ENCODE data around the gene VPREB3.

The VPREB3 gene

DNA sequence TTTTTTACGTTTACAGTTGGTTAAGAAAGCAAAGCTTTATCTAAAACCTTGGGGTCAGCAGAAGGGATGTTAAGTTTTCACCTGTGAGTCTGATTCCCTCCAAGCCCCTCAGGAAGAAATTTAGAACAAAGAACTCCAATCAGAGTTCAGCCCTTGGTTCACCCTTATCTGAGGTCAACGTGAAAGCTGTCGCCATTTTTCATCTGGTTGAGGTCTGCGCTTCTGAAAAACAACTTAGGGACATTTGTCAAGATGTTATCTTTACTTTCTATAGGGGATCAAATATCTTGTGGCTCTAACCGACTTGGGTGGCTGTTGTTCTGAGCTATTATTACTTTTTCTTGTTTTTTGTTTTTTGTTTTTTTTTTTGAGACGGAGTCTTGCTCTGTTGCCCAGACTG is 33.4 kb downstream of the VPREB3 start:
- DNase-seq, result no peak

DNA sequence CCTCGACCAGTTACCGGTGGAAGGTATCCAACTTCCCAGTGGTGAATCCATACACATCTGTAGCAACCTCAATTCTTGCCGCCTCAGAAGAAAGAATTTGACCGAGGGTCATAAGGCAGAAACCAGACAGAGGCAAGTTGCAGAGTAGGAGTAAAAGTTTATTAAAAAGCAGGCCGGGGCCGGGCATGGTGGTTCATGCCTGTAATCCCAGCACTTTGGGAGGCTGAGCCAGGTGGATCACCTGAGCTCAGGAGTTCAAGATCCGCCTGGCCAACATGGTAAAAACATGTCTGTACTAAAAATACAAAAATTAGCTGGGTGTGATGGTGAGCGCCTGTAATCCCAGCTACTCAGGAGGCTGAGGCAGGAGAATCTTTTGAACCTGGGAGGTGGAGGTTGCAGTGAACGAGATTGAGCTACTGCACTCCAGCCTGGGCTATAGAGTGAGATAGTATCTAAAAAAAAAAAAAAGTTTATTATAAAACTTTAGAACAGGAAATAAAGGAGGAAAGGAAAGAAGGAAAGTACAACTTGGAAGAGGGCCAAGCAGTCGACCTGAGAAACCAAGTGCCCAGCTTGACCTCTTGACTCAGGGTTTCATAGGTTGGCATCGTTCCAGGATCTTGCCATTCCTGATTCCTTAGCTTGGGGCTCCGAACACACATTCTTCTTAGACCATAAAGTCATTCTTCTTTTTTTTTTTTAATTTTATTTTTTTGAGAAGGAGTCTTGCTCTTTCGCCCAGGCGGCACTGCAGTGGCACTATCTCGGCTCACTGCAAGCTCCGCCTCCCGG is 35.7 kb downstream of the VPREB3 start:
- DNase-seq, result no peak

DNA sequence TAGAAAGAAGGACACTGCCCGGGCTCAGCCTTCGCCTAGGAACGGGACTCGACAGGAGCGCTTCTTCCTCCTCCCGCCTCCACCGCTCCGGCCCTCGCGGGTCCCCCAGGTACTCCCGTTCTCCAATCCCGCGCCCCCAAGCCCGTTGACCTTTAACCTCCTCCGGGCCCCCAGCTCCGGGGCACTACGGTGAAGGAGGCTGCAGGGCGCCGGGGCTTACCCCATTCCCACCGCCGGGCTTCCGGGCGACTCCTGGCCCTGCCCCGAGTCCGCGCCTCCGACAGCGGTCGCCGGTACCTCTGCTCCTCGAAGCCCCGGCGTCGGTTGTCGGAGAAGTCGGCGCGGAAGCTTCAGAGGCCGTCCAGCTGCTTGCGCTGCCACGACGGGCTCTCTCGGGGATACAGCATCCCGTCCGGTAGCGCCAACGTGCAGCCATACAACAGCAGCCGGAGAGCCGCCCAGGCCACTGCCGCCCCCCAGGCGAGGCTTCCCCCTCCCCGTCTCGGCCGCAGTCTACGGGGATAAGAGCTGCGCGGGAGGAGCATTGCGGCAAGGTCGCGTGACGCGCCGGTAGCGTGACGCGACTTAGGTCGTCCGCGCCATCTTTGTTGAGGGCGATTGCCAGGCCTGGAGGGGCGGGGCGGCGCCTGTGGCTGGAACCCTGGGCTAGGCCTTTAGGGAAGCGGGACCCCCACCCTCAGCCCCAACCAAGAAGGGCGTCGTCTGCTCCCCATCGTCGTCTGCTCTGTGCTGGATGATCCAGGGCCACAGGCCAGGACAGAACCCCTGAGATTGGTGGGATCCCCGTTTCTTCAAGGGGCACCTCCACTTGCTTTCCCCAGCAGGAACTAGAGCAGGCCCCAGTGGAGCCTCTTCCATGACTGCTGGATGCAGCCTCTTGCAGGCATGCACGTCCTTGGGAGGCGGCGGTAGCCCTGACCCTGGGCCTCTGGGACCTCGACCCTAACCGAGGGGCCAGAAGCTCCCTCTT is 37.1 kb downstream of the VPREB3 start:
- peak; percentile 10 for DNase-seq

DNA sequence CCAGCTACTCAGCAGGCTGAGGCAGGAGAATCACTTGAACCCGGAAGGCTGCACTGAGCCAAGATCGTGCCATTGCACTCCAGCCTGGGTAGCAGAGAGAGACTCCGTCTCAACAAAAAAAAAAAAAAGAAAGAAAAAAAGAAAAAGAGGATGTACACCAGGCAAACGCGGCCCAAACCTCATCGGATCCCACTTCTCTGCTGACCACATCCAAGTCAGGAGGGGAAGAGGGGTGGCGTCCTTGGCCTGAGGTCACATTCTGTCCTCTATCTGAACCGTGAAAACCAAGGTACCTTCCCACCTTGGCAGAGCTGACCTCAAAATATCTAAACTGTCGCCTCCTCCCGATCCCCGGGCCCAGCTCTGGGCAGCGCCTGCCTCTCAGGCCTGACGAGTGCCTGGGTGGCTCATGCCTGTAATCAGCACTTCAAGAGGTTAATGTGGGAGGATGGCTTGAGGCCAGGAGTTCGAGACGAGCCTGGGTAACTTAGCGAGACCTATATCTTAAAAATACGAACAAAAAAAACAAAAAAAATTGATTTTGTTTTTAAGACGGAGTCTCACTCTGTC is 38.3 kb downstream of the VPREB3 start:
- no peak for DNase-seq

DNA sequence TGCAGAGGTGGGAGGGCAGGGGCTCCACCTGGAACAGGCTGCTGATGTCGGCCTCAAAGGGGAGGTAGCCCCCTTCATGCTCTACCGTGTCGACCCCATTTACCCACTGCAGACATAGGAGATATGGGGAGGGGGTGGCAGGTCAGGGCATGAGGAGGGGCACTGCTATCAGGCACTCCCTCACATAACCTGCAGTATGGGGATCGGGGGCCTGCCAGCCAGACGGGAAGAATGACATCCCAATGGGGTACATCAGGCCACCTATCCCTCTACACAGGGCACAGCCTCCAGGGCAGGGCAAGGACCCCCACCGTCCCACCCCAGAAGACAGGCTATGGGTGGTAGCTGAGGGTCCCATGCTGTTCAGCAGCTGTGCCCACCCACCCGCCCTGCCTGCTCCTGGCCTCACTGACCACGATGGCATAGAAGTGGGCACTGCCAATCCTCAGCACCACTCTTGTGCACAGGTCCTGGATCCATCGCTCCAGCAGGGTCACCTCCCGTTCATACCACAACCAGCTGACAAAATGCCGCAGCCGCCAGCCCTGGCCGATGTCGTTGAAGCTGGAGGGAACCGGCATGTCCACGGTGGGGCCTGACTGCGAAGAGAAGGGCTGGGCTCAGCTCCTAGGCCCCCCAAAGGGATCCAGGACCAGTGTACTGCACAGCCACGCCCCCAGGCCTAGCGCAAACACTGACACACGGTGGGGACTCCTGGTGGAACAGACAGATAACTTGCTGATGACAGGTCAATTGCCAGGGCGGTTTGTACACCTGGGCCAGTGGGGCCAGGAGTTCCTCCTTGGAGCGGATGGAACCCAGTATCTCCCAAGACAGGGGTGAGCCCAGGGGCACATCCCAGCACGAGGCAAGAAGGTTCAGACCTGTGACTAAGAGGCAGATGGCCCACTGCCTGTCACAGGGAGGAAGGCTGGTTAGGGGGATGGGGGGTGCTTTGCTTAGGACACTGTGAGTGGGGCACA is 39.3 kb downstream of the VPREB3 start:
- DNase-seq, result no peak

DNA sequence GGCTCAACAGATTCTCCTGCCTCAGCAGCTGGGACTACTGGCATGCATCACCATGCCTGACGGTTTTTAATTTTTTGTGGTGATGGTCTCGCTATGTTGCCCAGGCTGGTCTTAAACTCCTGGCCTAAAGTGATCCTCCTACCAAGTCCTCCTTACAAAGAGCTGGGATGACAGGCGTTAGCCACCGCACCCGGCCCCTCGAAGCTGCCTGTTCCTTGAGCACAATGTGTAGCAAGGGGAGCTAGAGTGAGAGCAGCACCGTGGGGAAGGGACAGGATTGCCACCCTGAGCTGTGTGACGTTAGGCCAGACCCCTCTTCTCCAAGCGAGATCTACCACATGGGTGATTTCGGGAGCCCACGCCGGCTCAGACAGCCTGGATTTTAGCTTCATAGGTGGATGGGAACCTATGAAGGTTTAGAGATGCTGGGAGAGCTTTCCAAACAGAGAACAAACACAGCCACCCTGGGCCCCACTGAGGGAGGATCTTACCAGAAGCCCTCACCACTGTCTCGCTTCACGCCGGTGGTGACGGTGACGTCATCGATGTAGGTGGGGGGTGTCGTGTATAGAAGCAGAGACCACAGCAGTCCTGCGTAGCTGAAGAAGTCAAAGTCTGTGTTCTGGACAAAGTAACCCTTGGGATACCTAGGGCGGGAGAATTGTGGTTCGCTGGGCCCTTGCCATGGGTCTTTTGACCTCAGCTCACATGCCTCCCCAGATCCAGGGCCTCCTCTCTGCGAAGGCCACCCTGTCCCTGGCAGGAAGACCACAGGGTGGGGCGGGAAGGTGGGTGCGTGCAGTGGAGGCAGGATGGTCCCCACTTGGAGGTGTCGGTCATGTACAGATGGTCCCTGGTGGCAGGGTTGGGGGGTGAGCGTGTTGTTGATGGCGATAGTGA is 40.3 kb downstream of the VPREB3 start:
- no peak for DNase-seq

DNA sequence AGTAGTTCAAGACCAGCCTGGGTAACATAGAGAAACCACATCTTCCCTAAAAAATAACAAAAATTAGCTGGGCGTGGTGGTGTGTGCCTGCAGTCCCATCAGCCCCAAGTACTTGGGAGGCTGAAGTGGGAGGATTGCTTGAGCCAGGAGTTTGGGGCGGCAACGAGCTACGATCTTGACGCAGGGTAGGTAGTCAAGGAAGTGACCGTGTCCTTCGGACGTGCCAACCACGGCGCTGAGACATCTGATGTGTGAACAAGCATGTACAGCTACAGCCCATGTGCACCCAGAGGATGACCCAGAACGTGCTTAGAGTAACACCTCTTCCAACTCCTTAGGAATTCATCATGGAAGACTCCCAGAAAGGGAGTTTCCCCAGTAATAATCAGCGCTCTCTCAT is 42.0 kb downstream of the VPREB3 start:
- no peak for DNase-seq

DNA sequence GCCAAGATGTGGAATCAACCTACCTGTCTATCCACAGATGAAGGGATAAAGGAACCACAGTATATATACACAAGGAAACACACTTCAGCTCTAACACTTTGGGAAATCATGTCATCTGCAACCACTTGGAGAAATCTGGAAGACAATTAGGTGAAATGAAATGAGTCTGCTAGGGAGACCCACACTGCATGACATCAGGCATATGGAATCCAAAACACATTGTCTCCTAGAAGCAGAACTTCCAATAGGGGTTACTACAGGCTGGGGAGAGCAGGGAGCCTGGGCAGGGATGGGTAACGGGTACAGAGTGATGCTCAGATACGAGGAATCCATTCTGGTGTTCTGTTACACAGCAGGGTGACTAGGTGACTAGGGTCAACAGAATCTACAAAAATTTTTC is 45.1 kb downstream of the VPREB3 start:
- DNase-seq, result peak; percentile 1

DNA sequence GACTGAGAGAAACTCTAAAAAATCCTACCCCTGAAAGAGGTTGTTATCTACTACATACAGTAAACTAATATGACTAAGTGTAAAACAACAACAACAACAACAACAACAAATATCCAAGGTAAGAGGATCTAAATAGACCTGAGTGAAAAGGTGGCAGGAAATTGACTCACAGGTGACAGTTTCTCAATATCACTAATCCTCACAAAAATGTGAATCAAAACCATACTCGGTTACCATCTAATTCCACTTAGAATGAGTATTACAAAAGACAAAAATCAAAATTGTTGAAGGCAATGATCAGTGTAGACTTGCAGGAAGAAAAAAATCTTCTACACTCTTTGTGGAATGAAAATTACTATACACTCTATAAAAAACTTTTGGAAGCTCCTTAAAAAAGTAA is 46.0 kb downstream of the VPREB3 start:
- no peak for DNase-seq

DNA sequence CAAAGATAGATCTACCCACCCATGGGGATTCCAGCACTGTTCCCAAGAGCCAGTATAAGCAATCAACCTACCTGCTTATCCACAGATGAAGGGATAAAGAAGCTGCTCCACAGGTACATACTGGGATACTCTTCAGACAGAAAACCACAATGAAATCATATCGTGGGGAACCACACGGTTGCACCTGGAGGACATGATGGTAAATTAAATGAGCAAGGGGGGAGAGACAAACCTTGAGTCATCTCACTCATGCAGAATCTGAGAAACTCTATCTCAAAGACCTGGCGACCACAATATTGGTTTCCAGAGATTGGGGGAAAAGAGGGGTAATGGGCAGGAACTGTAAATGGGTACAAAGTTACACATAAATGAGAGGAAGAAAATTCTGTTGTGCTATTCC is 48.9 kb downstream of the VPREB3 start:
- DNase-seq, result no peak

DNA sequence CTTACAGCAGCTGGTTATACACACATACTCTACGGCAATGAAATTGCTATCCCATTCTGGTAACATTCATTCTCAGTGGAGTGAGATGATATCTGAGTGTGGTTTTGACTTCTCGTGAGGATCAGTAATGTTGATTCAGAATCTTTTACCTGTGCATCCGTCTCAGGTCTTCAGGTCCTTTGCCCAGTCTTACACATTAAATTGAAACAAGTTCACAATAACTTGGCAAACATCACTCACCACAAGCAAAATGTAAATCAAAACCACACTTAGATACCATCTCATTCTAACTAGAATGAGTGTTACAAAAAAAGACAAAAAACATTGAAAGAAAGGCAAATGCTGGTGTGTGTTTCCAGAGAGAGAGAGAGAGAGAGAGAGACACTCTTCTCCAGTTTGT is 49.4 kb downstream of the VPREB3 start:
- no peak for DNase-seq

DNA sequence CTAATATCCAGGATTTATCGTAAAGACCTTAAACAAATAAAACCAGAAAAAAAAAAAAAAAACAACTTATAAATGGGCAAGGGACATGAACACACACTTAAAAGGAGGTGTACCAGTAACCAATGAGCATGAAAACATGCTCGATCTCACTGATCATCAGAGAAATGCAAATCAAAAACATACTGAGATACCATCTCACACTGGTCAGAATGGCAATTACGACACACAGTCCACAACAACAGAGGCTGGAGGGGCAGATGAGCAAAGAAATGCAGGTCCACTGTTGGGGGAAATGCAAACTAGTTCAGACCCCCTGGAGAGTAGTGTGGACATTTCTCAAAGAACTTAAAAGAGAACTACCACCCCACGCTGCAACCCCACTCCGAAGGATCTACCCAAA is 50.2 kb downstream of the VPREB3 start:
- no peak for DNase-seq

All from kidney glomerular epithelial cell (primary cell).